SU-DHL-6 (cell line): Measurements from ENCODE around the gene JOSD1.

Experiments
- H2AFZ ChIP-seq: fragments of 200-600 bp; sonication (generic); 2 replicates; pipeline ENCODE4 v1.6.1; 2014; ENCODE audit warnings: low read depth, mild to moderate bottlenecking, moderate library complexity, mixed read lengths, antibody characterized with exemption, low read length; ENCODE audit not compliant: severe bottlenecking
- H3F3A ChIP-seq: fragments of 200-600 bp; shearing (Covaris generic); 2 replicates; pipeline ENCODE4 v1.6.0; 2016; ENCODE audit warnings: antibody characterized with exemption, mild to moderate bottlenecking; ENCODE audit not compliant: insufficient read depth
- H3K27ac ChIP-seq: fragments of 200-600 bp; sonication (generic); 2 replicates; pipeline ENCODE4 v1.5.1; 2016; ENCODE audit warnings: low read depth, mild to moderate bottlenecking, low read length, moderate library complexity, mixed read lengths
- H3K27me3 ChIP-seq: fragments of 200-600 bp; sonication (generic), shearing (Covaris generic); 2 replicates; pipeline ENCODE4 v1.6.0; 2014; ENCODE audit warnings: mild to moderate bottlenecking, low read length
- H3K36me3 ChIP-seq: fragments of 200-600 bp; sonication (generic); 2 replicates; pipeline ENCODE4 v1.6.1; 2014; ENCODE audit warnings: mild to moderate bottlenecking, low read length, mixed read lengths
- H3K4me2 ChIP-seq: fragments of 300-600, 200-600 bp; shearing (Covaris generic), sonication (generic); 2 replicates; pipeline ENCODE4 v1.6.0; 2014; ENCODE audit warnings: low read length, low read depth, mild to moderate bottlenecking; ENCODE audit not compliant: poor library complexity, severe bottlenecking
- H3K4me3 ChIP-seq: fragments of 200-600 bp; sonication (generic); 2 replicates; pipeline ENCODE4 v1.5.1; 2014; ENCODE audit warnings: antibody characterized with exemption, low read length, mild to moderate bottlenecking, mixed read lengths; ENCODE audit not compliant: insufficient read depth, poor library complexity, severe bottlenecking
- H3K79me2 ChIP-seq: fragments of 200-600 bp; sonication (generic); 2 replicates; pipeline ENCODE4 v1.6.1; 2014; ENCODE audit warnings: mild to moderate bottlenecking, low read length, moderate library complexity; ENCODE audit not compliant: insufficient read depth
- H3K9ac ChIP-seq: fragments of 200-600 bp; sonication (generic); 2 replicates; pipeline ENCODE4 v1.7.0; 2014; ENCODE audit warnings: mild to moderate bottlenecking, low read length
- H3K9me2 ChIP-seq: fragments of 200-600 bp; sonication (generic); replicated peaks from 2 replicates; pipeline ENCODE4 v1.6.1; 2014; ENCODE audit warnings: low read length; ENCODE audit not compliant: insufficient read depth
- H3K9me3 ChIP-seq: fragments of 200-600 bp; sonication (generic); 2 replicates; pipeline ENCODE4 v1.6.1; 2014; ENCODE audit warnings: low read length, mixed read lengths; ENCODE audit not compliant: insufficient read depth
- H4K20me1 ChIP-seq: fragments of 200-600 bp; sonication (generic); 2 replicates; pipeline ENCODE4 v1.6.1; 2014; ENCODE audit warnings: low read depth, mild to moderate bottlenecking, antibody characterized with exemption, low read length, moderate library complexity, mixed read lengths
- EZH2phosphoT487 ChIP-seq: fragments of 200-600 bp; sonication (generic), shearing (Covaris generic); conservative IDR thresholded peaks from 2 replicates; pipeline ENCODE4 v1.6.1; 2018; ENCODE audit warnings: mild to moderate bottlenecking, antibody characterized with exemption, low read length, moderate library complexity, mixed read lengths
- TF ChIP-seq, protein P1 (sequence below): fragments of 200-600 bp; sonication (generic); IDR thresholded peaks from one replicate; pipeline ENCODE4 v1.5.1; 2017; ENCODE audit warnings: antibody characterized with exemption, mild to moderate bottlenecking, low read length, moderate library complexity; ENCODE audit not compliant: insufficient read depth, poor library complexity, severe bottlenecking

Gene JOSD1

DNA sequence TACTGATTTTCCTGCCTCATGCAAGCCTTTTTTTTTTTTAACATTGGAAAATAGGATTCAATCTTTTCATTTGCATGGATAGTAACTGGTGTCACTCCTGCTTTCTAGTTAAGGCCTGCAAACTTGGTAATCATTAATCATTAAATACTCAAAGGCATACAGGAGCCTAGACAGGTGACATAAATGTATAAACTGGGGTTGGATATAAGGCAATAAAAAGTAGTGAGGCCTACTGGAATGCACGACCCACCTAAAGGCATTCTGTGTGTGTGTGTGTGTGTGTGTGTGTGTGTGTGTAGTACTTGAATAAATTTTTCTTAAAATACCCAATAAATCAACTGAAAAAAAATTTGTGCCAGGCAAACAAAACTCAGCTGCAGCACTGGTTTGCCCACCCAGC lies 11.1 kb downstream of the JOSD1 start:
- H3K9me3 ChIP-seq: no peaks in the 10 kb centered on the region
- H3K27me3 ChIP-seq: no peaks in the 10 kb centered on the region
- H3K9me2 ChIP-seq: no peaks in the 10 kb centered on the region
- no peak overlapping the region for H3K4me3 ChIP-seq
- no peaks in the 10 kb centered on the region for H3F3A ChIP-seq
- H3K79me2 ChIP-seq: peaks cover 8% of the 10 kb centered on the region; the same call in 1 of the 2 replicates
- no peaks in the 10 kb centered on the region for H4K20me1 ChIP-seq
- 0 out of 2 replicates have a peak, but pooled peaks cover 4% of the 10 kb centered on the region for H3K36me3 ChIP-seq
- TF ChIP-seq EZH2phosphoT487: no peak
- TF ChIP-seq, protein P1, sequence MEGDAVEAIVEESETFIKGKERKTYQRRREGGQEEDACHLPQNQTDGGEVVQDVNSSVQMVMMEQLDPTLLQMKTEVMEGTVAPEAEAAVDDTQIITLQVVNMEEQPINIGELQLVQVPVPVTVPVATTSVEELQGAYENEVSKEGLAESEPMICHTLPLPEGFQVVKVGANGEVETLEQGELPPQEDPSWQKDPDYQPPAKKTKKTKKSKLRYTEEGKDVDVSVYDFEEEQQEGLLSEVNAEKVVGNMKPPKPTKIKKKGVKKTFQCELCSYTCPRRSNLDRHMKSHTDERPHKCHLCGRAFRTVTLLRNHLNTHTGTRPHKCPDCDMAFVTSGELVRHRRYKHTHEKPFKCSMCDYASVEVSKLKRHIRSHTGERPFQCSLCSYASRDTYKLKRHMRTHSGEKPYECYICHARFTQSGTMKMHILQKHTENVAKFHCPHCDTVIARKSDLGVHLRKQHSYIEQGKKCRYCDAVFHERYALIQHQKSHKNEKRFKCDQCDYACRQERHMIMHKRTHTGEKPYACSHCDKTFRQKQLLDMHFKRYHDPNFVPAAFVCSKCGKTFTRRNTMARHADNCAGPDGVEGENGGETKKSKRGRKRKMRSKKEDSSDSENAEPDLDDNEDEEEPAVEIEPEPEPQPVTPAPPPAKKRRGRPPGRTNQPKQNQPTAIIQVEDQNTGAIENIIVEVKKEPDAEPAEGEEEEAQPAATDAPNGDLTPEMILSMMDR: no peak
- H3K9ac ChIP-seq: no peak overlapping the region
- H3K27ac ChIP-seq: no peak overlapping the region
- no peak overlapping the region for H2AFZ ChIP-seq
- H3K4me2 ChIP-seq: no peak overlapping the region

DNA sequence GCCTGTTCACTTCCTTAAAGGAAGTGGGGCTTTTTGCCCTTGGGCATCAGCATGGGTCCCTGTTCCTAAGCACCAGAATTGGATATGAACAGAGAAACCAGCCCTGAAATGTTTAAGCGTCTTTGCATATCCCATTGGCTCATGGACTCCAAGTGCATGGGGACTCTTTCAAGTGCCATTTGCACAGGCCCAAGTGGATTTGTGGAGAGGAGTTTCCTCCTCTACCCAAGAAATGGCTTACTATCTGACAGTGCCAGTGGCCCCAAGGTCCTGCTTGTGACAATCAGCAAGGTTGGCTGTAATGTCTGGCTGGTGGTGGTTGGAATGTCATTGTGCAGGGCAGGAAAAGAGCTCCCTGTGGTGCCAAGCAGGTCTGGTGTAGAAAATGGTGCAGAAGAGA lies 15.0 kb downstream of the JOSD1 start:
- H3K79me2 ChIP-seq: peaks cover 10% of the 10 kb centered on the region
- no peak overlapping the region for H3K4me2 ChIP-seq
- no peaks in the 10 kb centered on the region for H4K20me1 ChIP-seq
- no peaks in the 10 kb centered on the region for H3K9me3 ChIP-seq
- TF ChIP-seq EZH2phosphoT487: no peak
- TF ChIP-seq, protein P1: no peak
- 0 out of 2 replicates have a peak, but pooled peaks cover 7% of the 10 kb centered on the region for H3K36me3 ChIP-seq
- no peak overlapping the region for H3K4me3 ChIP-seq
- H3K9me2 ChIP-seq: no peaks in the 10 kb centered on the region
- H3F3A ChIP-seq: no peaks in the 10 kb centered on the region; the same call in 1 of the 2 replicates
- no peak overlapping the region for H3K9ac ChIP-seq
- no peak overlapping the region for H2AFZ ChIP-seq
- H3K27ac ChIP-seq: no peak overlapping the region
- no peaks in the 10 kb centered on the region for H3K27me3 ChIP-seq

DNA sequence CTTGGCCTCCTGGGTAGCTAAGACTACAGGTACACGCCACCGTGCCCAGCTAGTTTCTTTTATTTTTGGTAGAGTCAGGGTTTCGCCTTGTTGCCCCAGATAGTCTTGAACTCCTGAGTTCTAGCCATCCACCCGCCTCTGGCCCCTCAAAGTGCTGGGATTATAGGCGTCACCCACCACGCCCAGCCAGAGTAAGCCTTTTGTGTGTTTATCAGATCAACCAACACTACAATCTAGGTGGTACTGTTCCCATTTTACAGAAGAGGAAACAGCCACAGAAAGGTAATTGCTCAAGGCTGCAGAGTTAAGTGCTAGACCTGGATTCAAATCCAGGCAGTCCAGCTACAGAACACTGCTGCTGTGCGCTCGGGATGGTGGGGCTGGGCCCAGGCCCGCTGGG lies 15.8 kb downstream of the JOSD1 start:
- H3K4me2 ChIP-seq: no peak overlapping the region
- H3K9me2 ChIP-seq: no peaks in the 10 kb centered on the region
- H3K9ac ChIP-seq: no peak overlapping the region
- no peak overlapping the region for H3K4me3 ChIP-seq
- no peak overlapping the region for H2AFZ ChIP-seq
- H3K27ac ChIP-seq: no peak overlapping the region
- 0 out of 2 replicates have a peak, but pooled peaks cover 6% of the 10 kb centered on the region for H3K36me3 ChIP-seq
- H3F3A ChIP-seq: no peaks in the 10 kb centered on the region; the same call in 1 of the 2 replicates
- H3K79me2 ChIP-seq: peaks cover 10% of the 10 kb centered on the region
- no peaks in the 10 kb centered on the region for H3K27me3 ChIP-seq
- no peaks in the 10 kb centered on the region for H3K9me3 ChIP-seq
- no peaks in the 10 kb centered on the region for H4K20me1 ChIP-seq
- TF ChIP-seq, protein P1: no peak
- no peak for TF ChIP-seq EZH2phosphoT487
